NCI-H82 treated with DMSO at 0.1 percent for 48 hours (cell line): Measurements from ENCODE around the gene RUNX2.

Source experiments
- DNase-seq: peaks from one replicate; lab custom pipeline; 2025; ENCODE audit not compliant: unreplicated experiment; lab: John Stamatoyannopoulos, UW

RUNX2 gene

DNA sequence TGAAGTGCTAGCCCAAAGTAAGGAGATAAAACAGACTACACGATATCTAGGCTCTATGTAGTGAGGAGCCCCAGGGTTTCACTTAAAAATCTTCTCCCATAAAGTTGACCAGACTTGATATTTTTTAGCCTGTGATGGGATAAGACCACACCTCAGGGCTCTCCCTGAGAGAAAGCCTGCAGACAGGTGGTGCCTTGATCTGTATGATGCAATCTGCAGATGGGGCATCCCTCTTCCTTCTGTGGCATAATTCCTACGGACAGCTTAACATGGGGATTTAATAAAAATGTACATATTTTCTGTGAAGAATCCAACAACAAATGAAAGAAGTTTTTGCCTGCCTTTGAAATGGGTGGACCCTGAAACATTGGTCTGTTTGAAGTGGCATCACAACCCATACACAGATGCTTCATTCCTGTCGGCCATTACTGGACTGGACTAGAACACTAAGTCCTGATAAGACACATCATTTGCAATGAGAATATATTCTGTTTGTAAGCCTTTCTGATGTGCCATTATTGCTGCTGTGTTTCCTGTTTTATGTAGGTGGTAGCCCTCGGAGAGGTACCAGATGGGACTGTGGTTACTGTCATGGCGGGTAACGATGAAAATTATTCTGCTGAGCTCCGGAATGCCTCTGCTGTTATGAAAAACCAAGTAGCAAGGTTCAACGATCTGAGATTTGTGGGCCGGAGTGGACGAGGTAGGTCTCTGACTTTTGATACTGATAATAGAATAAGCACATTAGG, 103.4 kb downstream of the RUNX2 start:
- no peak for DNase-seq

GRCh38 chr6:45432977-45433376, 104.8 kb downstream of the RUNX2 start:
- no peak for DNase-seq

DNA sequence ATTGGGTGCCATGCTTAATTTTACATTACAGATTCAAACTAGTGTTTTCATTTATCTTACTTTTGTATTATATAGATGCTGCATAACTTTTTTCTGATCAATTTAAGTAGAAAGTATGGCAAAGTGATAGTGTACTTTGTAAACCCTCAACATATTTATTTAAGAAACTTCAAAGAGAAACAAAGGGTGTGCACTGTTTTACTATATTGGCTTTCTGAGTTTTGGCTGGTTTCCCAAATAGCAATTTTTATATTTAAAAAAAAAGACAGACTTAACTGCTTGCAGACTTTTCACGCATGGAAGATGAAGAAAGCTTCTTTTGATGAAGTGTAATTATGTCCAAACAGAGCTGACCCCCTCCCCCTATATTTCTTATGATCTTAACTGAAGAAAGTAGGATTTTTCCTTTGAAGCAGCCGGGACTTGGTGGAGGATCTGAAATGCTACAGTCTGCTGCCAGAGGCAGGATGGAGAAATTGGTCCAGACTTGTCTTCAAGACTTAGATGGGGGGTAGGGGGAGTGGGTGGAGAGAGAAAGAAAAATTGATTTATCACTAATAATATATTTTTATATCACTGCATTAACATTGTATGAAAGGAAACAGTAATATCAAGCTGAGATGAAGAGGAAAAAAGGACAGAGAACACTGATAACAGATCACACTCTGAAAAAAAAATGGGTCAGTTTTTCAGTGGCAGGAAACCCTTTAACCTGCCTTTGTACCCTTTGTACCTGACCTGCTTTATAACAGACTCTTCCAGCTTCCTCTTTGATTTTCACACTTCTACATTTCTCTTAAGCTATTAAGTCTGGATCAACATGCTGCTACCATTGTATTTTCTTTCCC, 105.6 kb downstream of the RUNX2 start:
- DNase-seq, result no peak

GRCh38 chr6:45434381-45434700, 106.2 kb downstream of the RUNX2 start:
- DNase-seq, result no peak

GRCh38 chr6:45436544-45437438, 108.7 kb downstream of the RUNX2 start:
- no peak for DNase-seq

GRCh38 chr6:45437439-45437815, 109.3 kb downstream of the RUNX2 start:
- DNase-seq, result no peak

GRCh38 chr6:45438151-45438550, 110.0 kb downstream of the RUNX2 start:
- DNase-seq, result no peak

GRCh38 chr6:45438849-45439406, 110.8 kb downstream of the RUNX2 start:
- DNase-seq, result no peak

DNA sequence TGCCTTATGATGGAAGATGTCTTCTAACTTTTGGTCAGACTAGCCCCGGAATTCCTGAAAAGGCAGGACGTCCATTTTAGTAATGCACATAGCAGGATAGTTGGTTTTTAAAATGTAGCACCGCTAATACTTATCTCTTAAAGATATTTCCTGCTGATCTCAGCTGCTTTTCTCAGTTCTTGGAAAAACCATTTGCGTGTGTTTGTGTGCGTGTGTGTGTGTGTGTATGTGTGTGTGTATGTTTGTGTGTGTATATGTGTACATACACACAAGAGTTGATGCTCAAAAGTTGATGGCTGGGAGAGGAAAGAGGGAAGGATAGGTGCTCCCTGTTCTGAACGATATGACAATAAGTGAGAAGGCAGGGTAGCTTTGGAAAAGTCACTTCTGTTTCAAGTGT, 111.3 kb downstream of the RUNX2 start:
- DNase-seq, result no peak

- DNase-seq, result no peak
These were observed 111.8 kb downstream of the RUNX2 start for GRCh38 chr6:45439861-45440388.

DNA sequence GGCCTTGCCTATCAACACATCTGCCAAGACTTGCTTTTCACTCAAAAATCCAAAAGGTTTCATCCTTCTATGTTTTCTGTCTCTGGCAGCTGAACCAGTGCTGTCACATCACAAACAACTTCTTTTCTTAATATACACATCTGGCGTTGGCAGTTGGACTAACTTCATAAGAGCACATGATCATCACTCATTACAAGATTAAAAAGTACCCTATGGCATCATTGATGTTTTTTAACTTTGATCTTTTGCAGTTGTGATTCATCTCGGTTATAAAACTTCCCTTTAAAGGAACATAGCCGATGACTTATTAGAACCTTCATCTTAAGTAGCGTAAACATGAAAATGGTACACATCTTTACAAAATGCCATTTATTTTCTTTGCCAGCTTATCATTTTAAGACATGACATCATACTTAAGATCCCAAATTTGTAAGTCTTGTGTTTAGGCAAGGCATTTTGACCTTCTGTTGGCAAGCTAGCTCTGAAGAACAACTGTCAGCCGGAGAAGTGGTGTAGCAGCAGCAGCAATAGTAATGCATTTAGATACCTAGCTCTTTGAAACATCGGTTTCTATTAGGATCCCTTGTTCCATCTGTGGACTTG, 113.8 kb downstream of the RUNX2 start:
- DNase-seq, result no peak

- DNase-seq, result no peak
These were observed 114.6 kb downstream of the RUNX2 start for GRCh38 chr6:45442716-45443115.

- DNase-seq, result no peak
These were observed 117.2 kb downstream of the RUNX2 start for GRCh38 chr6:45445364-45445748.

DNA sequence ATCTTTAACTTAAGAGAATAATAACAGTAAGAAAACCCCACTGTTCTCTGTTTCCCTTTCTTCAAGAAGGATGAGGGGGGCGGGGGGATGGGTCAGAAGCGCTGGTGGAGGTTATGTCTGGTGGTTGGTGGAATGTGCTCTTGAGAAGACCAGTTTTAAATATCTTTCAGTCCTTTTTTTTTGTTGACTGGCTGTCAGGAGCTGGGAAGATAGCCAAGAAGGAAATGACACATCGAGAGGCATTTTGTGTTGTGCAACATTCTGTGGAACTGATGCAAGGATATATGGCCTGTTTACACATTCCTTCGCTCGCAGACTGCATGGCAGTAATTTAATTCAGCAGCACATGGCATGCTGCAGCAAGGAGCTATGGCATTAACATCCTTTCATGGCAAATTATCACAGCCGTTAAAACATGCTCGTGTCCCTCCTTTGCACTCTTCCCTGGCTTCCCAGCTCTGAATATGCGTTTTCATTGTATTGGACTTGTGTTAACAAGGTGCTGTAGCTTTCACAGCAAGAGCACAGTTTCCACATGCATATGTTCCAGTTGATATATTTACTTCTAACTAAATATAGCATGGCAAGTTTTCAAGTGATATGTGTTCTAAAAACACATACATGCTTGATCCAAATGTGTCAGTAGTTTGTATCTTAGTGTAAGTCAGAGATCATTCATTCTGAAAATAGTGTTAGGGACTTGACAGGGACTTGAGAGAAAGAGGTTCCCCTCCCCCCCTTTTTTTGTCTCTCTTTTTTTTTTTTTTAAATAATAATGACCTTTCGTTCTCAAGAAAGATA, 117.8 kb downstream of the RUNX2 start:
- no peak for DNase-seq

GRCh38 chr6:45447005-45447404, 118.9 kb downstream of the RUNX2 start:
- no peak for DNase-seq

DNA sequence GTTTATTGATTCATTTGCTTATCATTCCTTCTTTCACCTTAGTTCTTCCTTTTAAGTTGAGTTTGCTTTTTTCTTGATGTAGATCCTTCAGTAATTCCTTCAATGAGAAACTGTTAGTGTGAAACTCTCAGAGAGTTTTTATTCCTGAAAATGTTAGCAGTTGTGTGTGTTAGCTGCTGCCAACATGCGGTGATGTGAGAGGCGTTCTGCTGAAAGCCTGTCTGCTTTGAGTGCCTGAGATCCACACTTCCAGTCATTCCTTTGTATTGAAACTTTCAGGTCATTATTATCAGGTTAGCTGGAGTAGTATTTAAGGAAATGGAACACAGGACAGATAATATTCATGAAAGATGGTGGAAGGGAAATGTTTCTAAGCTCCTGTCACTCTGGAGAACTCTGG, 119.6 kb downstream of the RUNX2 start:
- DNase-seq, result no peak

DNA sequence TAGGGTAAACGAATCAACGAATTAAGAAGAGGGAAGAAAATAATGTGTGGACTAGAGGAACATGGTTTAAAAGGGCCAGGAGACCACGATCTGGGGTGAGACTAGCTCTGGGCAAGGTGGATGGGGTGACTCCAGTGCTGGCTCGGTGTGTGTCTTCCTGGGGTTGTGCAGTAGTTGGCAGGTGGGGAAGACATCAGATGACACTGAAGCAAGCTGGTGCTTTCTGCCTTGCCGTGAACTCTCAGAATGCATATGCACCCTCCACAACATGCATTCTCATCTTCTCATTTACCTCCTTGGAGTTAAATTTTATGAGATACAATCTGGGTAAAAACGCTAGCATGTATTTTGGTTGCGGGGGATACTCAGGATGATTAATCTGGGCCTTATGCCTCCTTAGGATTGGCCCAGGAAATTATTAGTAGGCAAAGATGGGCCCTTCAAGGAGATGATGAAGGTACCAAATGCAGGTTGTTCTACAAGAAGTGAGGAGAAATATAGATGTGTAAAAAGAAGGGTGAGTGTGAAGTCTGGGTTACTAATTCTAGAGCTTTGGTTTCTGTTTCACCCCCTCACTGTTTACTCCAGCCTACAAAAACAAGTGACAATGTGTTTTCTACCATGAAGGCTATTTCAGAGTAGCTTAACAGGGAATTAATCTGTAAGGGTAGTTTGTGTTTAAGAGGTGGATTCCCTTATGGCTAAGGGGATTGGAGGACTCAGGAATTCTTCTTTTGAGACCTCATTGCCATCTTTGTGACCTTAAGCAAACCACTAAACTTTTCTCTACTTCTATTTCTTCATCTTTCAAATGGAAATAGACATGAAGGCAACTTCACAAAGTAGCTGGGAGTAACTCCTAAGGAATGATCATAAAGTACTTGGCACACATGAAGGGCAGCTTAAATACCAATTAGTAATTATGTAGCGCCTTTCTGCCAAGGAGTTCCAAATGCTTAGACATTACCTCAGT, 120.6 kb downstream of the RUNX2 start:
- DNase-seq, result no peak

GRCh38 chr6:45450132-45450531, 122.0 kb downstream of the RUNX2 start:
- no peak for DNase-seq

DNA sequence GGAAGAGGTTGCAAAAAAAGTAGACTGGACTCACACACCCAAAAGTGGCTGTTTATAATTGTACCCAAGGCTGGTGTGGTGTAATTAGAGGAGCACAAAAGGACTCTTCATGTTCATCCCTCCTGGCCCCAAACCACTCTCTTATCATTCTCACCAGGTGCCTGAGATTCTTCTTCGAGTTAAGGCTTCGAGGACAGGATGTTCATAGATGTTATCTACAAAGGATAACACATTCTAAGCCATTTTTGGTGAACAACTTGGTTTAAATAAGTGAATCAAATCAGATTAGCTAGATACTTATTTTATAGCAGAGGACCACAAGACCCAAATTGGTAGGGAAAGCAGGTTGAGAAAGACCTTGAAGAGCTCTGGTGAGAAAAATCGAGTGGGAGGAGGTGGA, 122.7 kb downstream of the RUNX2 start:
- DNase-seq, result no peak
